Measurements from ENCODE around the gene GJB2.

DNA sequence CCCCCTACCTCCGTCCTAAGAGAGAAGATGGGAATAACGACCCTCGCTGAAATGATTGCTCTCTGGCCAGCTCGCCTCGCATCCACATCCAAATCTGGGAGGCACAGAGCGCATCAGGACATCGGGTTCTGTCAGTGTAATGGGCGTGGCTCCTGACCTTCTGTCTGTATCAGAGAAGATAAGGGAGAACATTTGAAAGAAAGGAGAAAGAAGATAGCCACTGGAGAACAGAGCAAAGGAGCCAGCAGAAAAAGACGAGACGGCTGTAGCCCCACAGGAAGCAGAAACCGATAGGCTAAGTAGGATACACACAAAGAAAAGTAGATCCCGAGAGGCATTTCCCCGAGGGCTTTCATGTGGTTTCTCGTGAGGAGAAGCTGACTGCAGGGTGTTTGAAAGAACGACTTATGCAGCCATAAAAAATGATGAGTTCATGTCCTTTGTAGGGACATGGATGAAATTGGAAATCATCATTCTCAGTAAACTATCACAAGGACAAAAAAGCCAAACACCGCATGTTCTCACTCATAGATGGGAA is 14.0 kb upstream of the GJB2 start:
- TF ChIP-seq CTCF (IDR thresholded peaks at IDR 0.05) (no peak), POLR2A (IDR thresholded peaks at IDR 0.05) (no peak)
